Measurements from ENCODE around the gene KDM4C. TPM values are rescaled to one million over a fixed set of nuclear protein-coding genes. Genes with fewer than 3 reads are reported as not detected.

The KDM4C gene
- total RNA-seq, 1 experiment from 2014 or later: 16.8 TPM

DNA sequence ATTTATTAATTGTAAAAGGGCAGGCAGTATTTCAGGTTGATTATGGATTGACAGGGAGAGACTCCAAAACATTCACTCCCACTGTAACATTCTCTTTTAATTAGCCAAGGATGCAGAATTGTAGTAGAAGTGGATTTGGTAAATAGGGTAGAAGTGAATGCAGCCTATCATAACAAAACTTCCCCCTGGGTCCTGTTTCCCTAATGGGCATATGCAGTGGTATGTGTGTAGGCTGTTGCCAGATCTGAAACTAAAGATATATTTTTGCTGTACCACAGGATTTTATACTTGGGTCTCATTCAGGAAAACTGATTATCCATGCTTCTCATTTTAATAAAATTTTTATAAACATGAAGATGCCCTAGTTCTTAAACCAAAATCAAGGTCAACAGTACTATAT is 351.2 kb downstream of the KDM4C start:
- TF ChIP-seq, protein P1, sequence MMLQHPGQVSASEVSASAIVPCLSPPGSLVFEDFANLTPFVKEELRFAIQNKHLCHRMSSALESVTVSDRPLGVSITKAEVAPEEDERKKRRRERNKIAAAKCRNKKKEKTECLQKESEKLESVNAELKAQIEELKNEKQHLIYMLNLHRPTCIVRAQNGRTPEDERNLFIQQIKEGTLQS (IDR thresholded peaks at IDR 0.05): no peak
- TF ChIP-seq SP1 (IDR thresholded peaks at IDR 0.05; ENCODE audit: low read depth) (no peak), ELF1 (IDR thresholded peaks at IDR 0.05; ENCODE audit: borderline replicate concordance, low read depth) (no peak)
- no peak overlapping the region for H2AFZ ChIP-seq (ENCODE audit: low read depth, low read length, poor library complexity, severe bottlenecking)
- H3K79me2 ChIP-seq (ENCODE audit: insufficient read depth, low read length): no peaks in the 10 kb centered on the region
- H3K4me2 ChIP-seq (ENCODE audit: low read length): no peak overlapping the region
- ATAC-seq: no peak
- no peak overlapping the region for H3K4me3 ChIP-seq (replicated peaks in 1 of 2; ENCODE audit: low read depth in 1 of 2, low read length in 2 of 2)
- no peaks in the 10 kb centered on the region for H3K9me2 ChIP-seq (ENCODE audit: insufficient read depth)
- no TSS peak for BruUV-seq (replicated peaks)
- H4K20me1 ChIP-seq (ENCODE audit: insufficient read depth): no peaks in the 10 kb centered on the region
- intact Hi-C loops (cut with micrococcal nuclease): no loop called here
- H3K27ac ChIP-seq (ENCODE audit: low read depth, low read length): no peak overlapping the region
- POLR2A ChIA-PET: no interaction called here
- H3K27me3 ChIP-seq (ENCODE audit: insufficient read depth, low read length): no peaks in the 10 kb centered on the region
- RAD21 ChIA-PET (ENCODE audit: low non-redundant PET in 1 of 2, low total read pairs in 2 of 2, uncharacterized antibody in 2 of 2, unreplicated experiment in 2 of 2): no interaction called here
- no peaks in the 10 kb centered on the region for H3K4me1 ChIP-seq (ENCODE audit: control insufficient read depth in 1 of 2, insufficient read depth in 2 of 2, low read length in 2 of 2)
- H3K9ac ChIP-seq (ENCODE audit: low read length): no peak overlapping the region
- DNase-seq (ENCODE audit: low read depth, low spot score): no peak
- no peaks in the 10 kb centered on the region for H3K36me3 ChIP-seq (ENCODE audit: control insufficient read depth in 1 of 2, insufficient read depth in 2 of 2, low read length in 2 of 2)
- CTCF ChIA-PET: no interaction called here
- H3K9me3 ChIP-seq (ENCODE audit: control insufficient read depth in 1 of 2, insufficient read depth in 1 of 2, low read depth in 1 of 2, low read length in 2 of 2): no peaks in the 10 kb centered on the region

DNA sequence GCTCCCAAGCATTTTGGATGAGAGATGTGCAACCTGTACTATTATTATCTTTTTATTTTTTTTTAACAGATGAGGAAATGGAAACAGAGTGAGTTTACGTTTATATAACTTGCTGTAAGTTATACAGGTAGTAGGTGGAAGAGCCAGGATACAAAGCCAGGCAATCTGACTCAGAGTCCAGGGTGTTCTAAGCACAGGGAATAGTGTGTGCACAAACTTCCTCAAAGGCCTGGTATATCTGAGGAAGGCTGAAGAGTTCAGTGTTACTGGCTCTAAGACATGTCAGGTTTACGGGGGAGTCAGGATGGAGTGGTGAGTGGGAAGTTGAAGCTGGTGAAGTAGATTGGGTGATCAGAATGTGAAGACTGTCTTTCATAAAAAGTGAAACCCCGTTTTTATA is 353.6 kb downstream of the KDM4C start:
- H3K9ac ChIP-seq (ENCODE audit: low read length): no peak overlapping the region
- no peaks in the 10 kb centered on the region for H3K27me3 ChIP-seq (ENCODE audit: insufficient read depth, low read length)
- BruUV-seq (replicated peaks): no TSS peak
- DNase-seq (ENCODE audit: low read depth, low spot score): no peak
- H3K4me3 ChIP-seq (replicated peaks in 1 of 2; ENCODE audit: low read depth in 1 of 2, low read length in 2 of 2): no peak overlapping the region
- H4K20me1 ChIP-seq (ENCODE audit: insufficient read depth): no peaks in the 10 kb centered on the region
- ChIA-PET RAD21 (ENCODE audit: low non-redundant PET in 1 of 2, low total read pairs in 2 of 2, uncharacterized antibody in 2 of 2, unreplicated experiment in 2 of 2) (no interaction called here), POLR2A (no interaction called here), CTCF (no interaction called here)
- H3K9me3 ChIP-seq (ENCODE audit: control insufficient read depth in 1 of 2, insufficient read depth in 1 of 2, low read depth in 1 of 2, low read length in 2 of 2): no peaks in the 10 kb centered on the region
- H3K4me2 ChIP-seq (ENCODE audit: low read length): no peak overlapping the region
- no peaks in the 10 kb centered on the region for H3K79me2 ChIP-seq (ENCODE audit: insufficient read depth, low read length)
- intact Hi-C loops (cut with micrococcal nuclease): no loop called here
- H3K9me2 ChIP-seq (ENCODE audit: insufficient read depth): no peaks in the 10 kb centered on the region
- H3K4me1 ChIP-seq (ENCODE audit: control insufficient read depth in 1 of 2, insufficient read depth in 2 of 2, low read length in 2 of 2): no peaks in the 10 kb centered on the region
- H3K36me3 ChIP-seq (ENCODE audit: control insufficient read depth in 1 of 2, insufficient read depth in 2 of 2, low read length in 2 of 2): no peaks in the 10 kb centered on the region
- no peak for ATAC-seq
- no peak overlapping the region for H3K27ac ChIP-seq (ENCODE audit: low read depth, low read length)
- no peak for TF ChIP-seq SRF (IDR thresholded peaks at IDR 0.05; ENCODE audit: low read depth)
- TF ChIP-seq JUND (IDR thresholded peaks at IDR 0.05): no peak
- TF ChIP-seq CEBPB (IDR thresholded peaks at IDR 0.05; ENCODE audit: low read depth): no peak
- no peak for TF ChIP-seq CBX3 (IDR thresholded peaks at IDR 0.05; ENCODE audit: low read depth)
- no peak for TF ChIP-seq ZNF274 (IDR thresholded peaks at IDR 0.05; ENCODE audit: low read depth, low read length)
- TF ChIP-seq EZH2 (IDR thresholded peaks at IDR 0.05): no peak
- no peak for TF ChIP-seq EZH2phosphoT487 (IDR thresholded peaks at IDR 0.05; ENCODE audit: borderline replicate concordance)
- no peak for TF ChIP-seq SP1 (IDR thresholded peaks at IDR 0.05; ENCODE audit: low read depth)
- TF ChIP-seq, protein P2, sequence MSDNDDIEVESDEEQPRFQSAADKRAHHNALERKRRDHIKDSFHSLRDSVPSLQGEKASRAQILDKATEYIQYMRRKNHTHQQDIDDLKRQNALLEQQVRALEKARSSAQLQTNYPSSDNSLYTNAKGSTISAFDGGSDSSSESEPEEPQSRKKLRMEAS (IDR thresholded peaks at IDR 0.05): no peak
- TF ChIP-seq POLR2AphosphoS5 (IDR thresholded peaks at IDR 0.05; ENCODE audit: low read depth, low read length): no peak
- TF ChIP-seq, protein P3, sequence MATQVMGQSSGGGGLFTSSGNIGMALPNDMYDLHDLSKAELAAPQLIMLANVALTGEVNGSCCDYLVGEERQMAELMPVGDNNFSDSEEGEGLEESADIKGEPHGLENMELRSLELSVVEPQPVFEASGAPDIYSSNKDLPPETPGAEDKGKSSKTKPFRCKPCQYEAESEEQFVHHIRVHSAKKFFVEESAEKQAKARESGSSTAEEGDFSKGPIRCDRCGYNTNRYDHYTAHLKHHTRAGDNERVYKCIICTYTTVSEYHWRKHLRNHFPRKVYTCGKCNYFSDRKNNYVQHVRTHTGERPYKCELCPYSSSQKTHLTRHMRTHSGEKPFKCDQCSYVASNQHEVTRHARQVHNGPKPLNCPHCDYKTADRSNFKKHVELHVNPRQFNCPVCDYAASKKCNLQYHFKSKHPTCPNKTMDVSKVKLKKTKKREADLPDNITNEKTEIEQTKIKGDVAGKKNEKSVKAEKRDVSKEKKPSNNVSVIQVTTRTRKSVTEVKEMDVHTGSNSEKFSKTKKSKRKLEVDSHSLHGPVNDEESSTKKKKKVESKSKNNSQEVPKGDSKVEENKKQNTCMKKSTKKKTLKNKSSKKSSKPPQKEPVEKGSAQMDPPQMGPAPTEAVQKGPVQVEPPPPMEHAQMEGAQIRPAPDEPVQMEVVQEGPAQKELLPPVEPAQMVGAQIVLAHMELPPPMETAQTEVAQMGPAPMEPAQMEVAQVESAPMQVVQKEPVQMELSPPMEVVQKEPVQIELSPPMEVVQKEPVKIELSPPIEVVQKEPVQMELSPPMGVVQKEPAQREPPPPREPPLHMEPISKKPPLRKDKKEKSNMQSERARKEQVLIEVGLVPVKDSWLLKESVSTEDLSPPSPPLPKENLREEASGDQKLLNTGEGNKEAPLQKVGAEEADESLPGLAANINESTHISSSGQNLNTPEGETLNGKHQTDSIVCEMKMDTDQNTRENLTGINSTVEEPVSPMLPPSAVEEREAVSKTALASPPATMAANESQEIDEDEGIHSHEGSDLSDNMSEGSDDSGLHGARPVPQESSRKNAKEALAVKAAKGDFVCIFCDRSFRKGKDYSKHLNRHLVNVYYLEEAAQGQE (IDR thresholded peaks at IDR 0.05; ENCODE audit: low read depth): no peak
- no peak for TF ChIP-seq YY1 (IDR thresholded peaks at IDR 0.05; ENCODE audit: extremely low read depth, insufficient replicate concordance, low read depth, low read length)
- no peak for TF ChIP-seq TCF7L2 (IDR thresholded peaks at IDR 0.05; ENCODE audit: borderline replicate concordance, extremely low read depth, insufficient read depth, insufficient read length)
- TF ChIP-seq, protein P1 (IDR thresholded peaks at IDR 0.05): no peak
- no peak for TF ChIP-seq POLR2A (IDR thresholded peaks at IDR 0.05; ENCODE audit: borderline replicate concordance, extremely low read depth, insufficient read depth, insufficient read length)
- no peak for TF ChIP-seq EGR1 (IDR thresholded peaks at IDR 0.05; ENCODE audit: low read depth)
- no peak overlapping the region for H2AFZ ChIP-seq (ENCODE audit: low read depth, low read length, poor library complexity, severe bottlenecking)
